Stomach (tissue), 9 donors: ENCODE results near the gene RHOJ. TPM values are rescaled to one million over a fixed set of nuclear protein-coding genes. Genes with fewer than 3 reads are reported as not detected.

ENCODE experiments used
- DNase-seq, 2 donors: peaks; one replicate each; pipeline versions ENCODE4 v3.0.0 to v3.0.0-alpha.2; 2013 to 2019
- H3K27ac ChIP-seq, 5 donors: fragments of 200-600 bp in 4 of 5; sonication (generic) in 4 of 5; one replicate each; pipeline ENCODE4 v1.5.1; 2013 to 2019; ENCODE audit warnings: mild to moderate bottlenecking in 1 of 5, moderate library complexity in 1 of 5
- H3K27me3 ChIP-seq, 3 donors: fragments of 200-600 bp; sonication (generic); one replicate each; pipeline ENCODE4 v1.5.1; 2017 to 2019; ENCODE audit warnings: mixed run types in 1 of 3
- H3K36me3 ChIP-seq, 4 donors: fragments of 200-600 bp; sonication (generic); 1 replicate in 3 of 4; 2 replicates in 1 of 4; pipeline ENCODE4 v1.5.1; 2016 to 2019
- H3K4me1 ChIP-seq, 4 donors: fragments of 200-600 bp; sonication (generic); one replicate each; pipeline ENCODE4 v1.5.1; 2016 to 2019
- H3K4me3 ChIP-seq, 4 donors: fragments of 200-600 bp; sonication (generic) in 3 of 4; one replicate each; pipeline ENCODE4 v1.5.1; 2016 to 2019; ENCODE audit warnings: mild to moderate bottlenecking in 1 of 4
- H3K9me3 ChIP-seq, 4 donors: fragments of 200-600 bp; sonication (generic); one replicate each; pipeline ENCODE4 v1.5.1; 2016 to 2019
- EP300 ChIP-seq: sonication (generic); formaldehyde crosslinking; IDR thresholded peaks from one replicate; pipeline ENCODE4 v1.6.1; 2017; ENCODE audit warnings: antibody characterized with exemption
- POLR2A ChIP-seq, 4 donors: fragments of 450-650 bp; IDR thresholded peaks; one replicate each; pipeline ENCODE4 v1.6.1; 2016; ENCODE audit warnings: antibody characterized with exemption in 4 of 4, control low read depth in 2 of 4, mild to moderate bottlenecking in 1 of 4, moderate library complexity in 1 of 4
- POLR2AphosphoS5 ChIP-seq, 3 donors: sonication (generic); formaldehyde crosslinking; IDR thresholded peaks; one replicate each; pipeline ENCODE4 v1.6.1; 2016; ENCODE audit warnings: antibody characterized with exemption in 3 of 3
- WGBS, 5 donors: extraction: QIAGEN DNeasy Blood & Tissue Kit in 3 of 5; methylation state at CpG; one replicate each; pipeline versions ENCODE4 v1.1.5 to v1.1.7; 2013 to 2018; 5-methylcytosine and 5-hydroxymethylcytosine counted together
- intact Hi-C: fragments of 100-400 bp; cut with DNase I; formaldehyde crosslinking; loops from one replicate; pipeline ENCODE4 v1.15.1; 2023; ENCODE audit warnings: low total_unique reads
- polyA plus RNA-seq, 3 donors: library from polyadenylated mRNA; stranded (reverse); fragments of 200-250 nt; gene quantifications; one replicate each; pipeline ENCODE4 v1.2.3, GENCODE V29; 2013
- total RNA-seq, 5 donors: library from RNA; depleted of rRNA; stranded (reverse); fragments of >200 nt; gene quantifications; one replicate each; pipeline versions ENCODE4 v1.1.0 to v1.2.3, GENCODE V29; 2014 to 2016
- TF ChIP-seq, protein P1 (sequence below), 7 experiments: fragments of 450-650 bp in 4 of 7; fragments of 200-600 bp in 3 of 7; sonication (generic) in 3 of 7; IDR thresholded peaks; one replicate each; pipeline ENCODE4 v1.5.1; 2016 to 2019; ENCODE audit warnings: antibody characterized with exemption in 7 of 7, control low read depth in 2 of 7, mild to moderate bottlenecking in 1 of 7
- donor health status: healthy with polysubstance abuse.
- donor health status: Bipolar disorder and iron deficiency.
- donor health status: healthy.

Gene RHOJ
- total and polyA plus RNA-seq, 8 donors, result 2.2 to 18.5 (median 6.5) TPM

- DNase-seq, result no peak
- 76 to 94% (median 86%) methylated on average over 5 of the region's 5 CpGs for WGBS, 5 donors
- no peak overlapping the region for H3K27ac ChIP-seq
- H3K27me3 ChIP-seq, result no peaks in the 10 kb centered on the region
- peaks cover 0 to 21% (median 1%) of the 10 kb centered on the region in 4 donors for H3K4me1 ChIP-seq
- H3K4me3 ChIP-seq, result no peak overlapping the region
- H3K36me3 ChIP-seq, result no peaks in the 10 kb centered on the region
- intact Hi-C loops, result no loop called here
- TF ChIP-seq EP300 (no peak), POLR2A (IDR thresholded peaks at IDR 0.05) (no peak), POLR2AphosphoS5 (IDR thresholded peaks at IDR 0.05) (no peak)
- TF ChIP-seq, protein P1, sequence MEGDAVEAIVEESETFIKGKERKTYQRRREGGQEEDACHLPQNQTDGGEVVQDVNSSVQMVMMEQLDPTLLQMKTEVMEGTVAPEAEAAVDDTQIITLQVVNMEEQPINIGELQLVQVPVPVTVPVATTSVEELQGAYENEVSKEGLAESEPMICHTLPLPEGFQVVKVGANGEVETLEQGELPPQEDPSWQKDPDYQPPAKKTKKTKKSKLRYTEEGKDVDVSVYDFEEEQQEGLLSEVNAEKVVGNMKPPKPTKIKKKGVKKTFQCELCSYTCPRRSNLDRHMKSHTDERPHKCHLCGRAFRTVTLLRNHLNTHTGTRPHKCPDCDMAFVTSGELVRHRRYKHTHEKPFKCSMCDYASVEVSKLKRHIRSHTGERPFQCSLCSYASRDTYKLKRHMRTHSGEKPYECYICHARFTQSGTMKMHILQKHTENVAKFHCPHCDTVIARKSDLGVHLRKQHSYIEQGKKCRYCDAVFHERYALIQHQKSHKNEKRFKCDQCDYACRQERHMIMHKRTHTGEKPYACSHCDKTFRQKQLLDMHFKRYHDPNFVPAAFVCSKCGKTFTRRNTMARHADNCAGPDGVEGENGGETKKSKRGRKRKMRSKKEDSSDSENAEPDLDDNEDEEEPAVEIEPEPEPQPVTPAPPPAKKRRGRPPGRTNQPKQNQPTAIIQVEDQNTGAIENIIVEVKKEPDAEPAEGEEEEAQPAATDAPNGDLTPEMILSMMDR (IDR thresholded peaks at IDR 0.05), result no peak
- no peaks in the 10 kb centered on the region for H3K9me3 ChIP-seq
Observed at GRCh38 chr14:63243646-63244045, 39.4 kb downstream of the RHOJ start.

- Histone ChIP-seq H3K36me3 (no peaks in the 10 kb centered on the region), H3K27ac (no peak overlapping the region), H3K4me1 (peaks cover 0 to 25% (median 7%) of the 10 kb centered on the region in 4 donors), H3K27me3 (no peaks in the 10 kb centered on the region), H3K4me3 (no peak overlapping the region), H3K9me3 (no peaks in the 10 kb centered on the region)
- TF ChIP-seq POLR2A (IDR thresholded peaks at IDR 0.05), result no peak
- TF ChIP-seq POLR2AphosphoS5 (IDR thresholded peaks at IDR 0.05), result no peak
- TF ChIP-seq, protein P1 (IDR thresholded peaks at IDR 0.05), result no peak
- no peak for TF ChIP-seq EP300
- DNase-seq, result peak in 1 of 2 donors; percentile 65
- intact Hi-C loops, result no loop called here
- whole genome bisulfite sequencing, 5 donors, result 11 to 48% (median 21%) methylated on average over 1 of the region's 1 CpG
Observed at GRCh38 chr14:63245893-63246292, 41.6 kb downstream of the RHOJ start.

DNA sequence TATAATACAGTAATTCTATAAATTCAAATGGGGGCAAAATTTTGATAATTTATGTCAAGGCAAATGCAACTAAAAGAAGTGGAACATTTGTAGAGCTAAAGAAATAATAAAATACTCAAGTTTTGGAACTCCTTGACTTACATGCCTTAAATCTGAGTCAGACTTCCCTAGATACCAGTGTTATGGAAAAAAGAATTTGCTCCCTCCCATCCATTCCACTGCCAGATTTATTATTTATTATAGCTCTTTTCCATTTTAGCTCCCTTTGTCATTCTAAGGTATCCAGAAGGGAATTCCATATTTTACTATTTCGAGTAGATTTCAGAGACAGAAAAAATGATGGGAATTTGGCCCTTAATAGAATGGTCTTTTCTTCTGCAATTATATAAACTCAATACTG is 44.0 kb downstream of the RHOJ start:
- no peaks in the 10 kb centered on the region for H3K27me3 ChIP-seq
- peak in 1 of 2 donors; percentile 51 for DNase-seq
- no peaks in the 10 kb centered on the region for H3K36me3 ChIP-seq
- intact Hi-C loops, result no loop called here
- TF ChIP-seq EP300, result no peak
- H3K9me3 ChIP-seq, result no peaks in the 10 kb centered on the region
- H3K4me3 ChIP-seq, result no peak overlapping the region
- WGBS, 5 donors, result 49 to 76% (median 60%) methylated on average over 1 of the region's 1 CpG
- peak overlapping the region in 1 of 5 donors; percentile 20 for H3K27ac ChIP-seq
- H3K4me1 ChIP-seq, result peaks cover 0 to 17% (median 7%) of the 10 kb centered on the region in 4 donors

GRCh38 chr14:63249092-63249491 is 44.8 kb downstream of the RHOJ start:
- intact Hi-C loops, result no loop called here
- Histone ChIP-seq H3K4me3 (no peak overlapping the region), H3K36me3 (no peaks in the 10 kb centered on the region), H3K4me1 (peaks cover 0 to 17% (median 7%) of the 10 kb centered on the region in 4 donors), H3K27me3 (no peaks in the 10 kb centered on the region), H3K9me3 (no peaks in the 10 kb centered on the region), H3K27ac (peak overlapping the region in 1 of 5 donors; percentile 20)
- no peak for TF ChIP-seq POLR2AphosphoS5 (IDR thresholded peaks at IDR 0.05)
- TF ChIP-seq, protein P1 (IDR thresholded peaks at IDR 0.05), result no peak
- TF ChIP-seq POLR2A (IDR thresholded peaks at IDR 0.05), result no peak
- no peak for TF ChIP-seq EP300
- 41 to 73% (median 63%) methylated on average over 2 of the region's 2 CpGs for WGBS, 5 donors
- peak in 1 of 2 donors; percentile 36 for DNase-seq

- Histone ChIP-seq H3K9me3 (no peaks in the 10 kb centered on the region), H3K4me1 (no peaks in the 10 kb centered on the region), H3K4me3 (no peak overlapping the region), H3K36me3 (no peaks in the 10 kb centered on the region), H3K27ac (no peak overlapping the region), H3K27me3 (peaks cover 0 to 4% (median 0%) of the 10 kb centered on the region in 3 donors)
- 28 to 51% (median 30%) methylated on average over 4 of the region's 4 CpGs for WGBS, 5 donors
- intact Hi-C loops, result no loop called here
- DNase-seq, result no peak
- TF ChIP-seq, protein P1 (IDR thresholded peaks at IDR 0.05), result no peak
- TF ChIP-seq POLR2A (IDR thresholded peaks at IDR 0.05), result no peak
- no peak for TF ChIP-seq EP300
- no peak for TF ChIP-seq POLR2AphosphoS5 (IDR thresholded peaks at IDR 0.05)
Observed at GRCh38 chr14:63257299-63257698, 53.1 kb downstream of the RHOJ start.
